HEK293 (cell line): ENCODE measurements around the gene RHPN2.

Experiments used
- BCL11A ChIP-seq: fragments of 450-650 bp; formaldehyde crosslinking; IDR thresholded peaks from 2 replicates; pipeline ENCODE4 v1.5.1; 2016; ENCODE audit warnings: low read depth, missing biosample characterization, missing genetic modification characterization
- GLI4 ChIP-seq: fragments of 450-650 bp; formaldehyde crosslinking; IDR thresholded peaks from 2 replicates; pipeline ENCODE4 v1.5.1; 2016; ENCODE audit warnings: missing biosample characterization, missing genetic modification characterization
- MEIS1 ChIP-seq: sonication (generic); formaldehyde crosslinking; IDR thresholded peaks from 2 replicates; pipeline ENCODE4 v1.8.1; 2022; ENCODE audit warnings: missing genetic modification reagents, mild to moderate bottlenecking, borderline replicate concordance
- OSR2 ChIP-seq: fragments of 450-650 bp; formaldehyde crosslinking; IDR thresholded peaks from 2 replicates; pipeline ENCODE4 v1.5.1; 2016; ENCODE audit warnings: missing biosample characterization, missing genetic modification characterization
- REPIN1 ChIP-seq: fragments of 450-650 bp; formaldehyde crosslinking; IDR thresholded peaks from 2 replicates; pipeline ENCODE4 v1.5.1; 2017; ENCODE audit warnings: missing biosample characterization, missing genetic modification characterization, low read depth
- SP7 ChIP-seq: fragments of 450-650 bp; formaldehyde crosslinking; IDR thresholded peaks from 2 replicates; pipeline ENCODE4 v1.5.1; 2016; ENCODE audit warnings: missing biosample characterization, missing genetic modification characterization
- ZBTB48 ChIP-seq: fragments of 450-650 bp; formaldehyde crosslinking; IDR thresholded peaks from 2 replicates; pipeline ENCODE4 v1.5.1; 2016; ENCODE audit warnings: missing biosample characterization, missing genetic modification characterization
- ZFHX2 ChIP-seq: fragments of 450-650 bp; formaldehyde crosslinking; conservative IDR thresholded peaks from 2 replicates; pipeline ENCODE4 v1.5.1; 2016; ENCODE audit warnings: missing biosample characterization, missing genetic modification characterization
- ZNF121 ChIP-seq: fragments of 450-650 bp; formaldehyde crosslinking; IDR thresholded peaks from 2 replicates; pipeline ENCODE4 v1.5.1; 2016; ENCODE audit warnings: missing biosample characterization, missing genetic modification characterization
- ZNF132 ChIP-seq: fragments of 450-650 bp; formaldehyde crosslinking; IDR thresholded peaks from 2 replicates; pipeline ENCODE4 v1.5.1; 2017; ENCODE audit warnings: missing biosample characterization, missing genetic modification characterization, borderline replicate concordance
- ZNF223 ChIP-seq: fragments of 450-650 bp; formaldehyde crosslinking; IDR thresholded peaks from 2 replicates; pipeline ENCODE4 v1.5.1; 2016; ENCODE audit warnings: missing biosample characterization, missing genetic modification characterization
- ZNF350 ChIP-seq: fragments of 450-650 bp; formaldehyde crosslinking; IDR thresholded peaks from 2 replicates; pipeline ENCODE4 v1.5.0; 2017; ENCODE audit warnings: missing biosample characterization, mild to moderate bottlenecking, missing genetic modification characterization
- ZNF404 ChIP-seq: fragments of 450-650 bp; formaldehyde crosslinking; IDR thresholded peaks from 2 replicates; pipeline ENCODE4 v1.5.1; 2017; ENCODE audit warnings: missing biosample characterization, missing genetic modification characterization
- ZNF521 ChIP-seq: fragments of 450-650 bp; formaldehyde crosslinking; IDR thresholded peaks from 2 replicates; pipeline ENCODE4 v1.5.1; 2017; ENCODE audit warnings: missing biosample characterization, mild to moderate bottlenecking, missing genetic modification characterization
- ZNF558 ChIP-seq: fragments of 450-650 bp; formaldehyde crosslinking; IDR thresholded peaks from 2 replicates; pipeline ENCODE4 v1.5.1; 2016; ENCODE audit warnings: missing biosample characterization, missing genetic modification characterization
- ZNF600 ChIP-seq: fragments of 450-650 bp; formaldehyde crosslinking; IDR thresholded peaks from 2 replicates; pipeline ENCODE4 v1.5.1; 2016; ENCODE audit warnings: missing biosample characterization, missing genetic modification characterization
- ZNF677 ChIP-seq: fragments of 450-650 bp; IDR thresholded peaks from 2 replicates; pipeline ENCODE4 v1.5.0; 2018; ENCODE audit warnings: missing biosample characterization, mild to moderate bottlenecking, missing genetic modification characterization, moderate library complexity
- ZNF707 ChIP-seq: fragments of 450-650 bp; formaldehyde crosslinking; IDR thresholded peaks from 2 replicates; pipeline ENCODE4 v1.5.1; 2016; ENCODE audit warnings: missing biosample characterization, missing genetic modification characterization
- ZNF785 ChIP-seq: fragments of 450-650 bp; formaldehyde crosslinking; IDR thresholded peaks from 2 replicates; pipeline ENCODE4 v1.5.1; 2016; ENCODE audit warnings: missing biosample characterization, missing genetic modification characterization
- ZSCAN16 ChIP-seq: fragments of 450-650 bp; formaldehyde crosslinking; IDR thresholded peaks from 2 replicates; pipeline ENCODE4 v1.5.1; 2016; ENCODE audit warnings: missing biosample characterization, missing genetic modification characterization
- TF ChIP-seq, protein P1 (sequence below): fragments of 450-650 bp; formaldehyde crosslinking; IDR thresholded peaks from 2 replicates; pipeline ENCODE4 v1.5.1; 2016; ENCODE audit warnings: missing biosample characterization, missing genetic modification characterization
- TF ChIP-seq, protein P2 (sequence below): IDR thresholded peaks from 2 replicates; pipeline ENCODE4 v1.6.1; 2011; ENCODE audit warnings: mild to moderate bottlenecking, low read depth, low read length, borderline replicate concordance
- TF ChIP-seq, protein P3 (sequence below): fragments of 450-650 bp; formaldehyde crosslinking; conservative IDR thresholded peaks from 2 replicates; pipeline ENCODE4 v1.5.1; 2016; ENCODE audit warnings: low read depth, missing biosample characterization, missing genetic modification characterization
- TF ChIP-seq, protein P4 (sequence below): fragments of 450-650 bp; formaldehyde crosslinking; IDR thresholded peaks from 2 replicates; pipeline ENCODE4 v1.5.1; 2016; ENCODE audit warnings: missing biosample characterization, missing genetic modification characterization
- TF ChIP-seq, protein P5 (sequence below): fragments of 450-650 bp; formaldehyde crosslinking; IDR thresholded peaks from 2 replicates; pipeline ENCODE4 v1.5.1; 2017; ENCODE audit warnings: missing biosample characterization, missing genetic modification characterization
- TF ChIP-seq, protein P6 (sequence below): fragments of 450-650 bp; IDR thresholded peaks from 2 replicates; pipeline ENCODE4 v1.5.1; 2018; ENCODE audit warnings: missing biosample characterization, mild to moderate bottlenecking, missing genetic modification characterization
- TF ChIP-seq, protein P7 (sequence below): fragments of 450-650 bp; formaldehyde crosslinking; IDR thresholded peaks from 2 replicates; pipeline ENCODE4 v1.5.1; 2017; ENCODE audit warnings: missing biosample characterization, missing genetic modification characterization

Gene RHPN2

DNA sequence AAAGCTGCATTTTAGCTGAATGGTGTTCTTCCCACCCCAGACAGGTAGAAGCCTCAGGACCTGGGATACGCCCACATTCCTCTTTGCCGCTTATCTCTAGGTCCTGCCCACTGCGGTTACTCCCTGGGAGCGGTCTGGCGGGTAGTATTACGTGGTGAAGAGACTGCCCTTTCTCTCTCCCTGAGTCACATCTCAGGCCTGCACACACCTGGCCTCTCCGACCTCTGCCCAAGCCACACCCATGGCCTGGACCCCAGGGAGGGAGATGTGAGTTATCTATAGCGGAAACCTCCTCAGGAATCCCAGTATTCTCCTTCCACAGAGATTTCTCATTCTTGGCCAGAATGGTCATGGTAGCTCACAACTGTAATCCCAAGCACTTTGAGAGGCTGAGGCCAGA lies 17.3 kb downstream of the RHPN2 start (continued):
- TF ChIP-seq ZSCAN16 (tag by site-specific recombination): no peak
- no peak for TF ChIP-seq ZNF785 (tag by site-specific recombination)
- TF ChIP-seq, protein P1, sequence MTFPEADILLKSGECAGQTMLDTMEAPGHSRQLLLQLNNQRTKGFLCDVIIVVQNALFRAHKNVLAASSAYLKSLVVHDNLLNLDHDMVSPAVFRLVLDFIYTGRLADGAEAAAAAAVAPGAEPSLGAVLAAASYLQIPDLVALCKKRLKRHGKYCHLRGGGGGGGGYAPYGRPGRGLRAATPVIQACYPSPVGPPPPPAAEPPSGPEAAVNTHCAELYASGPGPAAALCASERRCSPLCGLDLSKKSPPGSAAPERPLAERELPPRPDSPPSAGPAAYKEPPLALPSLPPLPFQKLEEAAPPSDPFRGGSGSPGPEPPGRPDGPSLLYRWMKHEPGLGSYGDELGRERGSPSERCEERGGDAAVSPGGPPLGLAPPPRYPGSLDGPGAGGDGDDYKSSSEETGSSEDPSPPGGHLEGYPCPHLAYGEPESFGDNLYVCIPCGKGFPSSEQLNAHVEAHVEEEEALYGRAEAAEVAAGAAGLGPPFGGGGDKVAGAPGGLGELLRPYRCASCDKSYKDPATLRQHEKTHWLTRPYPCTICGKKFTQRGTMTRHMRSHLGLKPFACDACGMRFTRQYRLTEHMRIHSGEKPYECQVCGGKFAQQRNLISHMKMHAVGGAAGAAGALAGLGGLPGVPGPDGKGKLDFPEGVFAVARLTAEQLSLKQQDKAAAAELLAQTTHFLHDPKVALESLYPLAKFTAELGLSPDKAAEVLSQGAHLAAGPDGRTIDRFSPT (tag by site-specific recombination): peak; percentile 61; the same call in 1 of the 2 replicates
- no peak for TF ChIP-seq ZNF707 (tag by site-specific recombination)
- no peak for TF ChIP-seq REPIN1 (tag by site-specific recombination)
- TF ChIP-seq ZNF558 (tag by site-specific recombination): no peak
- TF ChIP-seq, protein P2, sequence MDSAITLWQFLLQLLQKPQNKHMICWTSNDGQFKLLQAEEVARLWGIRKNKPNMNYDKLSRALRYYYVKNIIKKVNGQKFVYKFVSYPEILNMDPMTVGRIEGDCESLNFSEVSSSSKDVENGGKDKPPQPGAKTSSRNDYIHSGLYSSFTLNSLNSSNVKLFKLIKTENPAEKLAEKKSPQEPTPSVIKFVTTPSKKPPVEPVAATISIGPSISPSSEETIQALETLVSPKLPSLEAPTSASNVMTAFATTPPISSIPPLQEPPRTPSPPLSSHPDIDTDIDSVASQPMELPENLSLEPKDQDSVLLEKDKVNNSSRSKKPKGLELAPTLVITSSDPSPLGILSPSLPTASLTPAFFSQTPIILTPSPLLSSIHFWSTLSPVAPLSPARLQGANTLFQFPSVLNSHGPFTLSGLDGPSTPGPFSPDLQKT: no peak
- no peak for TF ChIP-seq ZNF404
- no peak for TF ChIP-seq ZNF223
- TF ChIP-seq MEIS1: no peak
- TF ChIP-seq ZNF121: no peak
- TF ChIP-seq ZFHX2: peak; percentile 65
- TF ChIP-seq, protein P3, sequence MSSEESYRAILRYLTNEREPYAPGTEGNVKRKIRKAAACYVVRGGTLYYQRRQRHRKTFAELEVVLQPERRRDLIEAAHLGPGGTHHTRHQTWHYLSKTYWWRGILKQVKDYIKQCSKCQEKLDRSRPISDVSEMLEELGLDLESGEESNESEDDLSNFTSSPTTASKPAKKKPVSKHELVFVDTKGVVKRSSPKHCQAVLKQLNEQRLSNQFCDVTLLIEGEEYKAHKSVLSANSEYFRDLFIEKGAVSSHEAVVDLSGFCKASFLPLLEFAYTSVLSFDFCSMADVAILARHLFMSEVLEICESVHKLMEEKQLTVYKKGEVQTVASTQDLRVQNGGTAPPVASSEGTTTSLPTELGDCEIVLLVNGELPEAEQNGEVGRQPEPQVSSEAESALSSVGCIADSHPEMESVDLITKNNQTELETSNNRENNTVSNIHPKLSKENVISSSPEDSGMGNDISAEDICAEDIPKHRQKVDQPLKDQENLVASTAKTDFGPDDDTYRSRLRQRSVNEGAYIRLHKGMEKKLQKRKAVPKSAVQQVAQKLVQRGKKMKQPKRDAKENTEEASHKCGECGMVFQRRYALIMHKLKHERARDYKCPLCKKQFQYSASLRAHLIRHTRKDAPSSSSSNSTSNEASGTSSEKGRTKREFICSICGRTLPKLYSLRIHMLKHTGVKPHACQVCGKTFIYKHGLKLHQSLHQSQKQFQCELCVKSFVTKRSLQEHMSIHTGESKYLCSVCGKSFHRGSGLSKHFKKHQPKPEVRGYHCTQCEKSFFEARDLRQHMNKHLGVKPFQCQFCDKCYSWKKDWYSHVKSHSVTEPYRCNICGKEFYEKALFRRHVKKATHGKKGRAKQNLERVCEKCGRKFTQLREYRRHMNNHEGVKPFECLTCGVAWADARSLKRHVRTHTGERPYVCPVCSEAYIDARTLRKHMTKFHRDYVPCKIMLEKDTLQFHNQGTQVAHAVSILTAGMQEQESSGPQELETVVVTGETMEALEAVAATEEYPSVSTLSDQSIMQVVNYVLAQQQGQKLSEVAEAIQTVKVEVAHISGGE (tag by site-specific recombination): no peak
- no peak for TF ChIP-seq BCL11A (tag by site-specific recombination)
- TF ChIP-seq, protein P4, sequence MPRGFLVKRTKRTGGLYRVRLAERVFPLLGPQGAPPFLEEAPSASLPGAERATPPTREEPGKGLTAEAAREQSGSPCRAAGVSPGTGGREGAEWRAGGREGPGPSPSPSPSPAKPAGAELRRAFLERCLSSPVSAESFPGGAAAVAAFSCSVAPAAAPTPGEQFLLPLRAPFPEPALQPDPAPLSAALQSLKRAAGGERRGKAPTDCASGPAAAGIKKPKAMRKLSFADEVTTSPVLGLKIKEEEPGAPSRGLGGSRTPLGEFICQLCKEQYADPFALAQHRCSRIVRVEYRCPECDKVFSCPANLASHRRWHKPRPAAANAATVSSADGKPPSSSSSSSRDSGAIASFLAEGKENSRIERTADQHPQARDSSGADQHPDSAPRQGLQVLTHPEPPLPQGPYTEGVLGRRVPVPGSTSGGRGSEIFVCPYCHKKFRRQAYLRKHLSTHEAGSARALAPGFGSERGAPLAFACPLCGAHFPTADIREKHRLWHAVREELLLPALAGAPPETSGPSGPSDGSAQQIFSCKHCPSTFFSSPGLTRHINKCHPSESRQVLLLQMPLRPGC (tag by site-specific recombination): no peak
- TF ChIP-seq ZNF521 (tag by site-specific recombination): no peak
- no peak for TF ChIP-seq ZBTB48 (tag by site-specific recombination)
- no peak for TF ChIP-seq OSR2
- TF ChIP-seq, protein P5, sequence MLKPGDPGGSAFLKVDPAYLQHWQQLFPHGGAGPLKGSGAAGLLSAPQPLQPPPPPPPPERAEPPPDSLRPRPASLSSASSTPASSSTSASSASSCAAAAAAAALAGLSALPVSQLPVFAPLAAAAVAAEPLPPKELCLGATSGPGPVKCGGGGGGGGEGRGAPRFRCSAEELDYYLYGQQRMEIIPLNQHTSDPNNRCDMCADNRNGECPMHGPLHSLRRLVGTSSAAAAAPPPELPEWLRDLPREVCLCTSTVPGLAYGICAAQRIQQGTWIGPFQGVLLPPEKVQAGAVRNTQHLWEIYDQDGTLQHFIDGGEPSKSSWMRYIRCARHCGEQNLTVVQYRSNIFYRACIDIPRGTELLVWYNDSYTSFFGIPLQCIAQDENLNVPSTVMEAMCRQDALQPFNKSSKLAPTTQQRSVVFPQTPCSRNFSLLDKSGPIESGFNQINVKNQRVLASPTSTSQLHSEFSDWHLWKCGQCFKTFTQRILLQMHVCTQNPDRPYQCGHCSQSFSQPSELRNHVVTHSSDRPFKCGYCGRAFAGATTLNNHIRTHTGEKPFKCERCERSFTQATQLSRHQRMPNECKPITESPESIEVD: no peak
- no peak for TF ChIP-seq ZNF350 (tag by site-specific recombination)
- no peak for TF ChIP-seq ZNF677
- peak; percentile 58; the same call in 1 of the 2 replicates for TF ChIP-seq SP7 (tag by site-specific recombination)
- no peak for TF ChIP-seq ZNF132 (tag by site-specific recombination)
- TF ChIP-seq, protein P6, sequence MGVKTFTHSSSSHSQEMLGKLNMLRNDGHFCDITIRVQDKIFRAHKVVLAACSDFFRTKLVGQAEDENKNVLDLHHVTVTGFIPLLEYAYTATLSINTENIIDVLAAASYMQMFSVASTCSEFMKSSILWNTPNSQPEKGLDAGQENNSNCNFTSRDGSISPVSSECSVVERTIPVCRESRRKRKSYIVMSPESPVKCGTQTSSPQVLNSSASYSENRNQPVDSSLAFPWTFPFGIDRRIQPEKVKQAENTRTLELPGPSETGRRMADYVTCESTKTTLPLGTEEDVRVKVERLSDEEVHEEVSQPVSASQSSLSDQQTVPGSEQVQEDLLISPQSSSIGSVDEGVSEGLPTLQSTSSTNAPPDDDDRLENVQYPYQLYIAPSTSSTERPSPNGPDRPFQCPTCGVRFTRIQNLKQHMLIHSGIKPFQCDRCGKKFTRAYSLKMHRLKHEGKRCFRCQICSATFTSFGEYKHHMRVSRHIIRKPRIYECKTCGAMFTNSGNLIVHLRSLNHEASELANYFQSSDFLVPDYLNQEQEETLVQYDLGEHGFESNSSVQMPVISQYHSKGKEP: no peak
- TF ChIP-seq, protein P7, sequence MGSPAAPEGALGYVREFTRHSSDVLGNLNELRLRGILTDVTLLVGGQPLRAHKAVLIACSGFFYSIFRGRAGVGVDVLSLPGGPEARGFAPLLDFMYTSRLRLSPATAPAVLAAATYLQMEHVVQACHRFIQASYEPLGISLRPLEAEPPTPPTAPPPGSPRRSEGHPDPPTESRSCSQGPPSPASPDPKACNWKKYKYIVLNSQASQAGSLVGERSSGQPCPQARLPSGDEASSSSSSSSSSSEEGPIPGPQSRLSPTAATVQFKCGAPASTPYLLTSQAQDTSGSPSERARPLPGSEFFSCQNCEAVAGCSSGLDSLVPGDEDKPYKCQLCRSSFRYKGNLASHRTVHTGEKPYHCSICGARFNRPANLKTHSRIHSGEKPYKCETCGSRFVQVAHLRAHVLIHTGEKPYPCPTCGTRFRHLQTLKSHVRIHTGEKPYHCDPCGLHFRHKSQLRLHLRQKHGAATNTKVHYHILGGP (tag by site-specific recombination): no peak
- TF ChIP-seq GLI4: no peak
- no peak for TF ChIP-seq ZNF600 (tag by site-specific recombination)
